MG63 (cell line): ENCODE measurements around the gene PAPPA. TPM values are rescaled to one million over a fixed set of nuclear protein-coding genes. Genes with fewer than 3 reads are reported as not detected.
A peak's percentile ranks its signal among the peaks of the same experiment; 100 is the strongest.

Experiments
- DNase-seq: peaks from one replicate; pipeline ENCODE4 v3.0.0-alpha.2; 2020
- H3K27me3 ChIP-seq: fragments of 250-450 bp; sonication (Bioruptor Pico); 2 replicates; pipeline ENCODE4 v1.5.1; 2020; ENCODE audit warnings: mild to moderate bottlenecking, moderate library complexity
- H3K36me3 ChIP-seq: fragments of 250-450 bp; sonication (Bioruptor Pico); 2 replicates; pipeline ENCODE4 v1.5.1; 2020; ENCODE audit warnings: mild to moderate bottlenecking, moderate library complexity
- H3K4me3 ChIP-seq: fragments of 250-450 bp; sonication (Bioruptor Pico); 2 replicates; pipeline ENCODE4 v1.5.1; 2020; ENCODE audit warnings: mild to moderate bottlenecking, moderate library complexity
- H3K9me3 ChIP-seq: fragments of 250-450 bp; sonication (Bioruptor Pico); 2 replicates; pipeline ENCODE4 v1.5.1; 2020; ENCODE audit warnings: mild to moderate bottlenecking, moderate library complexity
- total RNA-seq: library from RNA; depleted of rRNA; stranded (reverse); fragments of >200 nt; shearing (Covaris generic); gene quantifications from 2 replicates; pipeline ENCODE4 v1.2.3, GENCODE V29; 2014; ENCODE audit warnings: low replicate concordance

The PAPPA gene
- total RNA-seq, 1 experiment from 2014 or later = 0.10 TPM

DNA sequence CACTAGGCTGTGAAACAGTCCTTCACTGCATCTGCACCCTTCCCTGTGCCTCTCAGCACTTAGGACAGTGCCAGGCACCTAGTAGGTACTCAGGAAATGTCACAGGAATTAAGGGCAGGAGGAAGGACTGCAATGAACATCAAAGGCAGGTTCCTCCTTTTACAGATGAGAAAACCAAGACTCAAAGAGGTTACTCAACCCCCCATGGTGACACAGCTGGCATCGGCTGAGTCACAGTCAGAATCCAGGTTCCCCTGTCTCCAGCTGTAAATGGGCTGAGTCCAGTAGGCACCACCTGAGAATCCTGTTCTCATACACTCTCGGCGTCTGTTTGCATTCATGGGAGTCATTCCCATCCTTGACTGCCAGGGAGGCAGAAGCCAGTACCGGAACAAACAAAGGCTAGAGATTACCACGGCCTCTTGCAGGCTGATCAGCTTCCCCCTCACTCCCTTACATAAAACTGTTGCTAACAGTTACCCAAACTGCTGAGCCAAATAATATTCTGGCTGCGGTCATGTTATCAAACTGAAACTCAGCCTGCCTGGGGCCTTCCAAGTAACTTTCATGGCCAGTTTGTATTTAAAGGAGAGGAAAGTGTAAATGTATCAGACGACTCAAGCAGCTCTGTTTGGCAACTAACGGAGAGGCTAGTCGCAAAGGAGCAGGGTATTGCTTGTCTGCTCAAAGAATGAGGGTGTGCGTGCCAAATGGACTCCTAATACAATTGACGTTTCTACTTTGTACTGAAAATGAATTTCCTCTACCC is 201.7 kb downstream of the PAPPA start:
- Histone ChIP-seq H3K36me3 (no peaks in the 10 kb centered on the region), H3K27me3 (0 out of 2 replicates have a peak, but pooled peaks cover 3% of the 10 kb centered on the region), H3K4me3 (no peak overlapping the region), H3K9me3 (no peaks in the 10 kb centered on the region)
- DNase-seq = no peak

DNA sequence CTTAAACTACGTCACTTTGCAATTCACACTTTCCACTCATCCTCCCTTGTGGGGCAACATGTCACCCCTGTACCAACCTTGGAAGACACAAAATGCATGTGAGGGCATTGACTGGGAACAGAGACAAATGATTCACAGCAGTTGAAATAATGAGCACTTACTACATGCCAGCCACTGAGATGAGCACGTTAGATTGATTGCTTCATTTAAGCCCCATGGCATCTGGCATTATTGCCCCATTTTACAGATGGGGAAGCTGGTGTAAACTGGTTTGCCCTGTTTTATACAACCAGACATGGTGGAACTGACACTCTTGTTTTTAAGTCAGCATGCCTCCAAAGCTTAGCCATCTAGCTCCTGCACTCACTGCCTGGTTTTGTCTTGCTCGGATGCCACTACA is 204.7 kb downstream of the PAPPA start:
- Histone ChIP-seq H3K27me3 (no peaks in the 10 kb centered on the region), H3K9me3 (no peaks in the 10 kb centered on the region), H3K36me3 (no peaks in the 10 kb centered on the region), H3K4me3 (no peak overlapping the region)
- no peak for DNase-seq

DNA sequence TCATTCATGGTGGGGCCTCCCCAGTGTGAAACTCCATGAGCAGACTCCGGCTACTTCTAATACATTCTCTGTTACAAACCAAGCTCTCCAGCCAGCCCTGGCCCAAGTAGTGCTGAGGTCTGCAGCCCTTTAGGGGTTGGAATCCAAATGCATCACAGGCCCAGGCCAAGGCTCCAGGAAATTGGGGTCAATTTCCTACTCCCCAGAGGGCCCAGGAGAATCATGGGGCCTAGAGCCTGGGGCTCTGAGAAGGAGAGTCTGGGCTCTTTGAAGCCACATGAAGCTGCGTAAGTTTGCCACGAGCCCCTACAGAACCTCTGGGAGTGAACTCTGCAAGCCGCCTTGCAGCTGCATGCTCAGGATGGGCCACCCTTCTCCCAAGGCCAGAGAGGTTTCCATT is 206.4 kb downstream of the PAPPA start:
- Histone ChIP-seq H3K36me3 (no peaks in the 10 kb centered on the region), H3K27me3 (no peaks in the 10 kb centered on the region)

DNA sequence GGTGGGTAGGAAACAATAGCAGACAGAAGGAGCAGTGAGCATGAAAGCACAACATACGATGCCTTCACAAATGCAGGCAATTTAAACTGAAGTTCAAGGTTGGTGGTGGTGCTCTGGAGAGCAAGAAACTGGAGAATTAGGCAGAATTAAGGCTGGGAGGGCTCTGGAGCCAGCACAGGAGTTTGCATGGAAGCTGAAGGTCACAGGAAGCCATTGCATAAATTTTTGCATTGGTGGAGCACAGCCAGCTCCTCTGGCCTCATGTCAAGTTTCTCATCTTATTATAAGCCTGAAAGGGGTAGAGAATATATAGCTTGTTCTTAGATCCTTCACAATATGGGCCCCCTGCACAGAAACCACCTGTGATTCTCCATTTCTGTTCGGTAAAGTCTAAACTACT is 207.4 kb downstream of the PAPPA start:
- no peaks in the 10 kb centered on the region for H3K9me3 ChIP-seq
- H3K4me3 ChIP-seq = no peak overlapping the region
- DNase-seq = no peak
- H3K36me3 ChIP-seq = no peaks in the 10 kb centered on the region
- no peaks in the 10 kb centered on the region for H3K27me3 ChIP-seq

More for the DNA sequence above, 206.4 kb downstream of the PAPPA start:
- Histone ChIP-seq H3K9me3 (no peaks in the 10 kb centered on the region), H3K4me3 (no peak overlapping the region)
- no peak for DNase-seq

DNA sequence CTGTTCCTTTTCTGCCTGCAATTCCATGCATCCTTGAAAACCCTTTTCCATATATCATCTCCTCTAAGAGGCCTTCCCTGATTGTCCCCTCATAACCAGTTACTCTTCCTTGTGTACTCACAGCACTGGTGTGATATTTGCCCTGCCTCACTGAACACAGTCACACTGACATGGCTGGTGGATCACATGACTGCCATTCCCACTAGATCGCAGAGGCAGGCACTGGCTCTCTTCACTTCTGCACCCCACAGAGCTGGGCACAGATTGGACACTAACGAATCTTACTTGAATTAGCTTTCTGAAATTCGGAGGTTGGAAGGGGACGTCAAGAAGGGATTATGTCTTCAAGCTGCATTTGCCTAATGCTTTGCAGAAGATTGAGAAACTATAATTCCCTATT is 208.0 kb downstream of the PAPPA start:
- Histone ChIP-seq H3K4me3 (no peak overlapping the region), H3K36me3 (no peaks in the 10 kb centered on the region), H3K27me3 (no peaks in the 10 kb centered on the region), H3K9me3 (no peaks in the 10 kb centered on the region)
- no peak for DNase-seq

DNA sequence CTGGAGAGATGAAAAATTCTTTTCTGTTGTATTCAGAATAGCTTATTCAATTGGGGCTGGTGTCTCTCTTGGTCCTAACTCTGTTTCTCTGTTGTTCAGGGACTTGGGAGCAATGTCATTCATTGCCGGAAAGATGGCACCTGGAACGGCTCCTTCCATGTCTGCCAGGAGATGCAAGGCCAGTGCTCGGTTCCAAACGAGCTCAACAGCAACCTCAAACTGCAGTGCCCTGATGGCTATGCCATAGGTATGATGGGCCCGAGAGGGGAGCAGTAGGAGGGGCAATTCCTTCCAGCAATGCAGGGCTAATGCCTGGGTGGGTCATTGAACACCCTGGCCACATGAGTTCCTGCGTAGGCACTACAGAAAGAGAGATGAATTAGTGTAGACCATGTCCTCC is 208.9 kb downstream of the PAPPA start:
- no peak for DNase-seq
- H3K9me3 ChIP-seq = no peaks in the 10 kb centered on the region
- H3K27me3 ChIP-seq = no peaks in the 10 kb centered on the region
- H3K36me3 ChIP-seq = no peaks in the 10 kb centered on the region
- H3K4me3 ChIP-seq = no peak overlapping the region

DNA sequence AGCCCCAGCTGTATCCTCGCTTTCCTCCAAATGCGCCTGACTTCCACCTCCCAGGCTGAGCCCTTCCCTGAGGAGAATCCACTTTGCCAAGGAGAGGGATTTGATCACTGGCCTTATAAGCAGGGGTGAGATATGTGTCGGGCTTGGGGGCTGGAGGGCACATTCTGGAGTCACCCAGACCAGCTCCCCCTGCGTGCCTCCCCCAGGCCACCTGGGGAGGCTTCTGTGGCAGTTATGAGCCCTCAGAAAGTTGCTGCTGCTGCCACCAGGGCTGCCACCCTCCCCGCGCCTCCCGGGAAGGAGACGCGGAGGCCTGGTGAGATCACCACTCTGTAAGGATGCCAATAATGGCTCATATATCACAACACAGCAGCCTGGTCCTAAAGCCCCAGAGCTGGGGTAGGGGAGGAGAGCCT is 211.5 kb downstream of the PAPPA start:
- Histone ChIP-seq H3K36me3 (no peaks in the 10 kb centered on the region), H3K27me3 (no peaks in the 10 kb centered on the region), H3K9me3 (no peaks in the 10 kb centered on the region), H3K4me3 (no peak overlapping the region)
- DNase-seq = peak; percentile 77

DNA sequence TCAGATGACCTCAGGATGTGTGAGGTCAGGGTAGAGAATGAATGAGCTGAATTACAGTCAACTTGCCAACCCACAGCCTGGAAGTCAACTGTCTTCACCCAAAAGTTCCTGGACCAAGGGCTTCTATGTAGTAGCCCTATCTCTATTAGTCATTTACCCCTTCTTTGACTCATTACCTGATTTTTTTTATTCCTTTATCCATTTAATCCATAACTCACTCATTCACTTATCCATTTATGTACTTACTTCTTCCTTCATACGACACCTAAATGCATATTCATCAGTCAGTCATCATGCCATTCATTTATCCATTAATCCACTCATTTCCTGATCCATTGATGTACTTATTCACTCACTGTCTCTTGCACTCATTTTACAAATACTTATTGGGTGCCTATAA is 212.7 kb downstream of the PAPPA start:
- Histone ChIP-seq H3K36me3 (no peaks in the 10 kb centered on the region), H3K27me3 (no peaks in the 10 kb centered on the region)
- no peak for DNase-seq

DNA sequence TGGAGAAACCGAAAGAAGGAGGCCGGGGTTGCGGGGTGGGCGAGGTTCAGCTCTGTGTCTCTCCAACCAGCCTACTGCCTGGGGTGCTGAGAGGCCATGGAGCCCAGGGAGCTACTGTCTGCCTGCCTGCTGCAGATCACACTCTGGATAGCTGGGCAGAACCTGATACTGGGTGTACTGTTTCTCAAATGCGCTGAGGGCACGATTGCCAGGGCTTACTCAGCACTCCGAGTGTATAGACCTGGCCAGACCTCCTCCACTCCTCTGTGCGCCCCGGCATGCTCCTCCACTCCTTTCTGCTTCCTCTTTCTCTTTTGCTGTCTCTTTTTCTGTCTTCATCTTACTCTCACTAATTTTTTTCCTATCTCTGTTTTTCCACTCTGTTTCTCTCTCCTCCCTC is 215.1 kb downstream of the PAPPA start:
- peak; percentile 57 for DNase-seq
- Histone ChIP-seq H3K9me3 (no peaks in the 10 kb centered on the region), H3K4me3 (no peak overlapping the region), H3K27me3 (no peaks in the 10 kb centered on the region), H3K36me3 (no peaks in the 10 kb centered on the region)

More for the DNA sequence above, 212.7 kb downstream of the PAPPA start:
- Histone ChIP-seq H3K9me3 (no peaks in the 10 kb centered on the region), H3K4me3 (no peak overlapping the region)

DNA sequence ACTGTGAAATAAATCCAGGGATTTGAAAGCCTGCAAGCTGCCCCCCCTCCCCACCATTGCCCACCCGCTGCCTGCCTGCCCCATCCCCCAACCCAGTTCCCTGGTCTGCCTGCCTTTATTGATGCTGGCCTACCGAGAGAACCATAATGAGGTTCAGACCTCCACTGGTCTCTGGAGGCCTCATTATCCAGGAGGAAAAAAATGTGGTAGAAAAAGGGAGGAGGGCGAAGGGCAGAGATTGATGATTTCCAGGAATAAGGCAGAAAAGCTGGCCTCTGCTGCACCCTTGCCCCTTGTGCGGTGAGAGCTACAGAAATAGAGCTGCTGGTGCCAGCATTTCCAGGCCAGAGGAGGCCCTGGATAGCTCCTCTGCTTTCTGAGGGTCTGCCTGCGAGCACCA is 216.1 kb downstream of the PAPPA start:
- Histone ChIP-seq H3K36me3 (no peaks in the 10 kb centered on the region), H3K9me3 (no peaks in the 10 kb centered on the region), H3K27me3 (no peaks in the 10 kb centered on the region), H3K4me3 (no peak overlapping the region)
- no peak for DNase-seq

DNA sequence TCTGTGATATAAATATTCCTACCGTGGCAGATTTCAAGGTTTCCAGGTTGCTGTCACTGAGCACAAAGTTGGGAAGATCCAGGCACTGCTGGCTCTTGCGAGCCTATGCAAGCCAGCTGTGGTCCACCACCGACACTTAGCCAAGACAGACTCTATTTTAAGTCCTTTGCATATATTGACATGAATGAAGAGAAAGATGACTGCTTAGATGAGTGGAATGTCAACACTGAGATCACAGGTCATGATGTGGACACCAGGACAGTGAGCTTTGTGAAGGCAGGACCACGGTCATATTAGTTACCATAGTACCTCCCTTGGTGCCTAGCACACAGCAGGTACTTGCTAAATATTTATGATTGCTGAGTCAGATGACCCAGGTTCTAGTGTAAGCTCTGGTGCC is 217.0 kb downstream of the PAPPA start:
- DNase-seq = no peak
- no peaks in the 10 kb centered on the region for H3K36me3 ChIP-seq

DNA sequence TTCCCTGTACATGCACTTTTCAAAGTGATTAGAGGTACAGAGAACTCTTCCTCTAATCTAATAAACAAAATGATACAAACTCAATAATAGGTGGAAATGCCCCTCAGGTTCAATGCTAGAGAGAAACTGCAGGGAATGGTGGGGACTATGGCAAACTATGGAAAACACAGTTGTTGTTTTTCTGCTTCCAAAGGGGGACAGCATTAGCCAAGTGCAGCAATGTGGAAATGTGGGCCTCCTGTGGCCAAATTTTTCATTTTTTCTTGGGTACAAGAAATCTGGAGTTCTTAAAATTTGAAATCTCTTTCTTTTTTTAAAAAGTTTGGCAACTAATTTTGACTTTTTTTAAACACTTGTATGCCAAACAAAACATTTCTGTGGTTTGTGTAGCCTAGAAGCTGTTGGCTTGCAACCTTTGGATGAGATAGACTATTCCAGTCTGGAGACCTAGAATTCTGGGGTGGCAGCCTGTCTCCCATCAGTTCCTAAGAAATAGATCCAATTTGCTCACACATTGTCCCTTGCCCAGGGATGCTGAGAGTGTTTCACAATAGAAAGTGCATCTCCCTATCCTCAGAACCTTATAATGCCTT is 218.6 kb downstream of the PAPPA start:
- Histone ChIP-seq H3K27me3 (no peaks in the 10 kb centered on the region), H3K9me3 (no peaks in the 10 kb centered on the region), H3K36me3 (no peaks in the 10 kb centered on the region), H3K4me3 (no peak overlapping the region)
- no peak for DNase-seq

More for the DNA sequence above, 217.0 kb downstream of the PAPPA start:
- no peak overlapping the region for H3K4me3 ChIP-seq
- H3K27me3 ChIP-seq = no peaks in the 10 kb centered on the region
- no peaks in the 10 kb centered on the region for H3K9me3 ChIP-seq

DNA sequence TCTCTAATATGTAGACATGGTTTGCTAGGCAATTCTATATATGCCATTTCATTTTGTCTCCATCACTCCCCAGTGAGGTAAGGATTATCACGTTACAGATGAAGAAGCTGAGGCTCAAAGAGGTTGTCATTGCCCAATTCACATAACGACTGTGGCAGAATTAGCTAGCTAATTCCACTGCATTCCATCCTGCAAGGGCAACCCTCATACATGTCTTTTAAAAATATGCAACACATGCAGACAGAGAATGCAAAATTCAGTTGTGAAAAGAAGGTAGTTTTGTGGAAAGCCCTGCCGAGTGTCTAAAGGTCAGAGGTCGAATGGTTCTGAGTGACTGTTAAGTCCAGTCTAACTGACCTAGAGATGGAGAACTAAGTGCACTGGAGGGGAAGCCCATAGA is 219.2 kb downstream of the PAPPA start:
- Histone ChIP-seq H3K27me3 (no peaks in the 10 kb centered on the region), H3K36me3 (no peaks in the 10 kb centered on the region), H3K9me3 (no peaks in the 10 kb centered on the region), H3K4me3 (no peak overlapping the region)
- no peak for DNase-seq

DNA sequence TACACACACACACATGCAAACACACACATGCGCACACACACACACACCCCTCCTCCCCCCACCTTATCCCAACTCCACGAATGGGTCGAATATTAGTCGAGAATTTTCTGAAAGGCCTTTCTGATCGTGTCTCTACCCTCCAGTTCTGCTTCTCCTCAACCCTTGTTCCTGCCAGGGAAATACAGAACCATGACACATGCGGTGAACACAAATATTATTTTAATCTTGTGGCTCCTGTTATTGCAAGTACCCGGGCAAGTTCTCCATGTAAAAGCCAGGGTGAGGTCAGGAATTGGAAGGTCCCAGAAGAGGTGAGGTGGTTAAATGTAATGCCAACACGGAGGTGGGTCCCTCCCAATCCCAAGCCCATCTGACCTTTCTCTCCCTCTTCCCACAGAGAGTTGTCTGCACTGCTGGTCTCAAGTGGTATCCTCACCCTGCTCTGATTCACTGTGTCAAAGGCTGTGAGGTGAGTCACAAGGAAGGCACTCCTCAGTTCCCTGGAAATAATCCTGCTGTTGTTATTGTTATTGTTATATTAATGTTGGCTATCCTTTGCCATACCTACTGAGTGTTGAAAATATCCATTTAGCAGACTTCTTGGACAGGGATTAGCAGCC is 223.7 kb downstream of the PAPPA start:
- peak; percentile 90 for DNase-seq
- H3K36me3 ChIP-seq = no peaks in the 10 kb centered on the region
- no peak overlapping the region for H3K4me3 ChIP-seq

DNA sequence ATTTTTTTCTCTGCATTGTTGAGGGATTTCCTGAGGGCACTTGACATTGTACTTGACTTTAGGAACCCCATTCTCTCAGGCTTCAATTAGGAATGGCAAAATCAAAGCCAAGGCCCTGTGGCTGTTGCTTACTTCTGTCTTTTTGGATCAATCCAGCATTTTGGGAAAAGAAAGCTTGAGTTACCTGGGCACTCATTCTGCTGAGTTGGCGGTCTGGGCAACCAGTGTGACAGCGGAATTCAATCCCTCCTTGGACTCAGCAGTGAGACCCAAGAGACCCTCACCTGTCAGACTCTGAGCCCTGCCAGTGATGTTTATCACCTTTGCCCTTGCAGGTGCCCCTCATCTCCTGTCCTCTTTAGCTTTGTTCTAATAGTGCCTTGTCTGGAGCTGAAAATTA is 225.3 kb downstream of the PAPPA start:
- no peaks in the 10 kb centered on the region for H3K36me3 ChIP-seq
- no peaks in the 10 kb centered on the region for H3K9me3 ChIP-seq
- no peak for DNase-seq
- no peaks in the 10 kb centered on the region for H3K27me3 ChIP-seq
- no peak overlapping the region for H3K4me3 ChIP-seq

More for the DNA sequence above, 223.7 kb downstream of the PAPPA start:
- H3K27me3 ChIP-seq = no peaks in the 10 kb centered on the region
- H3K9me3 ChIP-seq = no peaks in the 10 kb centered on the region

DNA sequence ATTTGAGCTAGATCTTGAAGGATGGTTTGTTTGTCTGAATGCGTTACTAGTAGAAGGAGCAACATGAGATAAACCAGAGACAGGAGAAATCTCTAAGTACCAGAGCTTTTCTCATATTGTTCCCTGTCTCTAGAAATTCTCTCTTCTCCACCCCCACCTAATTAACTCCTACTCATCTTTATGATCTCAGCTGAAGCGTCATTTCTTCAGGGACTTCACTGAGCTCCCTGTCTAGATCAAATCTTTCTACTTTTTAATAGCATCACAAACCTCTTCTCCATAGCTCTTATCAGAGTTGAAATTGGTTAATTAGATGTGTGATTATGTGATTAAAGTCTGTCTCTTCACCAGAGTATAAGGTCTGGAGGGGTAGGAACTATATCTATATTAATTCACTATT is 226.2 kb downstream of the PAPPA start:
- no peak overlapping the region for H3K4me3 ChIP-seq
- H3K9me3 ChIP-seq = no peaks in the 10 kb centered on the region
- H3K36me3 ChIP-seq = no peaks in the 10 kb centered on the region
- H3K27me3 ChIP-seq = no peaks in the 10 kb centered on the region
- no peak for DNase-seq

DNA sequence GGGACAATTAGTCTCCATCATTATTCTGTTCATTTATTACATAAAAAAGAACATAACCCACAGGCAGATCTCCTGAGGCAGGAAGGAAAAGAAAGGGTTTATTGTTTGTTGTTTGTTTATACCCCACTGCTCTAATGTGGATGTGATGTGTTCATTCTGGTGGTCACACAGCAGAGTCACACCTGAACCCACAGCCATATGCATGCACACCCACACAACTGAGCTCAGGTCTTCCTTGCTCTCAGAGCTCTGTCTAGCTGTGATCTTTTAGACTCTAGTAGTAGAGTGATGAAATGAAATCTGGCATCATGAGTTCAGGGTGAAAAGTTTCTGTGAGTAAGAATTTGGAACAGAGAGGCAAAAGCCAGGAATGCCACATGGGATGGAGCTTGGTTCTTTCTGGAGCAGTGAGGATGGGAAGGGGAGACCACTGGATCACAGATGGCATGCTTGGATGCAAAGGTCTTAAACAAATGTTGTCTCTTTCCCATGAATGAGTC is 227.0 kb downstream of the PAPPA start:
- H3K9me3 ChIP-seq = no peaks in the 10 kb centered on the region
- no peaks in the 10 kb centered on the region for H3K27me3 ChIP-seq
- H3K36me3 ChIP-seq = no peaks in the 10 kb centered on the region
- no peak for DNase-seq
- no peak overlapping the region for H3K4me3 ChIP-seq

DNA sequence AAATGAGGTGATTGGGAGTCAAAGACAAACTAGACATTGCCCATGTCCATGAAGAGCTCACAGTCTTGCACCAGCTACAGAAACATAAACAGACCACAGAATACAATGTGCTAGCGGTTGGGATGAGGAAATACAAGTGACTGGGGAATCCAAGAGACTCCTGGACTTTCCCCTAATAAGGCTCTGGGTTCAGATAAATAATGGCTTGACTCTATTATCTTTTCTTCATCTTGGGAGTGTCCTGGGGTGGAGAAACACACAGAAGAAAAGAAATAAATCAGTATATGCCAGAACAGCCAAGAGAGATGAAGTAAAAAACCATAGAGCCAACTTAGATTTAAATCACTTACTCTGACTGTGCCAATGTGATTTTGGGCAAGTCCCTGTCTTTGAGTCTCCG is 227.8 kb downstream of the PAPPA start:
- H3K36me3 ChIP-seq = no peaks in the 10 kb centered on the region
- DNase-seq = no peak

More for the DNA sequence above, 227.8 kb downstream of the PAPPA start:
- Histone ChIP-seq H3K4me3 (no peak overlapping the region), H3K9me3 (no peaks in the 10 kb centered on the region), H3K27me3 (no peaks in the 10 kb centered on the region)
